WTC11 (cell line): ENCODE measurements around the gene MCAT. TPM values are rescaled to one million over a fixed set of nuclear protein-coding genes. Genes with fewer than 3 reads are reported as not detected.

Experiments
- ATAC-seq: fragments of 200-7000 bp; cut with Tn5 transposase; 2 replicates; pipeline ENCODE4 v1.10.0; 2021; ENCODE audit warnings: mild to moderate bottlenecking, moderate library complexity
- CTCF ChIA-PET: fragments of 300-600 bp; sonication (Branson Sonifier 250); formaldehyde crosslinking; loops from one replicate; lab custom pipeline; 2021; ENCODE audit warnings: antibody characterized with exemption; lab: Charles Lee
- POLR2A ChIA-PET: fragments of 350-600 bp; sonication (Branson Sonifier 250); formaldehyde crosslinking; loops from one replicate; lab custom pipeline; 2021; ENCODE audit warnings: antibody characterized with exemption; lab: Charles Lee
- DNase-seq: peaks from one replicate; pipeline ENCODE4 v3.0.0; 2021; ENCODE audit warnings: low spot score
- H3K27ac Mint-ChIP-seq: 2 replicates; pipeline ENCODE4 v1.8.0; 2021; ENCODE audit warnings: mixed read lengths
- H3K27me3 Mint-ChIP-seq: 2 replicates; pipeline ENCODE4 v1.8.0; 2021; ENCODE audit warnings: low read depth, mild to moderate bottlenecking, moderate library complexity, mixed read lengths
- H3K36me3 Mint-ChIP-seq: 2 replicates; pipeline ENCODE4 v1.8.0; 2021; ENCODE audit warnings: mixed read lengths
- H3K4me1 Mint-ChIP-seq: 2 replicates; pipeline ENCODE4 v1.8.0; 2022; ENCODE audit warnings: mixed read lengths
- H3K4me3 Mint-ChIP-seq: 2 replicates; pipeline ENCODE4 v1.8.0; 2021; ENCODE audit warnings: mild to moderate bottlenecking, moderate library complexity, mixed read lengths
- H3K9me3 Mint-ChIP-seq: 2 replicates; pipeline ENCODE4 v1.8.0; 2021; ENCODE audit warnings: mixed read lengths
- ATF3 ChIP-seq: sonication (generic); formaldehyde crosslinking; conservative IDR thresholded peaks from 2 replicates; pipeline ENCODE4 v1.8.1; 2022; ENCODE audit warnings: mild to moderate bottlenecking, missing genetic modification reagents
- CREM ChIP-seq: sonication (generic); formaldehyde crosslinking; IDR thresholded peaks from 2 replicates; pipeline ENCODE4 v1.8.1; 2022; ENCODE audit warnings: mild to moderate bottlenecking, missing genetic modification reagents, moderate library complexity
- EMX1 ChIP-seq: fragments of 250-450 bp; sonication (Bioruptor Pico); IDR thresholded peaks from 2 replicates; pipeline ENCODE4 v1.8.0; 2021; ENCODE audit warnings: mild to moderate bottlenecking
- ESRRA ChIP-seq: sonication (generic); formaldehyde crosslinking; IDR thresholded peaks from 2 replicates; pipeline ENCODE4 v1.8.1; 2022; ENCODE audit warnings: mild to moderate bottlenecking, missing genetic modification reagents, borderline replicate concordance
- FOXP1 ChIP-seq: sonication (generic); formaldehyde crosslinking; IDR thresholded peaks from 2 replicates; pipeline ENCODE4 v1.8.0; 2022; ENCODE audit warnings: missing genetic modification reagents, mild to moderate bottlenecking, moderate library complexity, borderline replicate concordance
- GABPB1 ChIP-seq: sonication (generic); formaldehyde crosslinking; IDR thresholded peaks from 2 replicates; pipeline ENCODE4 v1.8.1; 2023; ENCODE audit warnings: mild to moderate bottlenecking, missing genetic modification reagents
- GRHL2 ChIP-seq: fragments of 250-450 bp; sonication (Bioruptor Pico); IDR thresholded peaks from 2 replicates; pipeline ENCODE4 v1.8.0; 2022; ENCODE audit warnings: mild to moderate bottlenecking, moderate library complexity; ENCODE audit not compliant: insufficient replicate concordance, severe bottlenecking
- HMGA2 ChIP-seq: fragments of 250-450 bp; sonication (Bioruptor Pico); IDR thresholded peaks from 2 replicates; pipeline ENCODE4 v1.4.0; 2021; ENCODE audit warnings: mild to moderate bottlenecking, moderate library complexity
- NR2C2 ChIP-seq: sonication (generic); formaldehyde crosslinking; IDR thresholded peaks from 2 replicates; pipeline ENCODE4 v1.8.0; 2022; ENCODE audit warnings: mild to moderate bottlenecking, missing genetic modification reagents
- NR3C1 ChIP-seq: sonication (generic); formaldehyde crosslinking; conservative IDR thresholded peaks from 2 replicates; pipeline ENCODE4 v1.8.1; 2023; ENCODE audit warnings: low read depth, mild to moderate bottlenecking, missing genetic modification reagents
- RELA ChIP-seq: sonication (generic); formaldehyde crosslinking; IDR thresholded peaks from 2 replicates; pipeline ENCODE4 v1.8.1; 2022; ENCODE audit warnings: missing genetic modification reagents, mild to moderate bottlenecking, borderline replicate concordance
- RORB ChIP-seq: fragments of 250-450 bp; sonication (Bioruptor Pico); IDR thresholded peaks from 2 replicates; pipeline ENCODE4 v1.9.0; 2021; ENCODE audit warnings: mild to moderate bottlenecking
- SMAD3 ChIP-seq: sonication (generic); formaldehyde crosslinking; IDR thresholded peaks from 2 replicates; pipeline ENCODE4 v1.8.0; 2022; ENCODE audit warnings: missing genetic modification reagents, mild to moderate bottlenecking, borderline replicate concordance
- TCF7 ChIP-seq: sonication (generic); formaldehyde crosslinking; IDR thresholded peaks from 2 replicates; pipeline ENCODE4 v1.8.0; 2022; ENCODE audit warnings: mild to moderate bottlenecking, low read depth, missing genetic modification reagents, moderate library complexity
- TEAD1 ChIP-seq: sonication (generic); formaldehyde crosslinking; IDR thresholded peaks from 2 replicates; pipeline ENCODE4 v1.8.0; 2022; ENCODE audit warnings: mild to moderate bottlenecking, missing genetic modification reagents
- TEAD4 ChIP-seq: sonication (generic); formaldehyde crosslinking; IDR thresholded peaks from 2 replicates; pipeline ENCODE4 v1.8.0; 2022; ENCODE audit warnings: mild to moderate bottlenecking, missing genetic modification reagents
- ZNF121 ChIP-seq: sonication (generic); formaldehyde crosslinking; IDR thresholded peaks from 2 replicates; pipeline ENCODE4 v1.8.0; 2023; ENCODE audit warnings: missing genetic modification reagents
- ZNF138 ChIP-seq: sonication (generic); formaldehyde crosslinking; conservative IDR thresholded peaks from 2 replicates; pipeline ENCODE4 v1.8.1; 2022; ENCODE audit warnings: mild to moderate bottlenecking, moderate library complexity, missing genetic modification reagents
- ZNF425 ChIP-seq: fragments of 250-450 bp; sonication (Bioruptor Pico); conservative IDR thresholded peaks from 2 replicates; pipeline ENCODE4 v1.9.0; 2021; ENCODE audit warnings: mild to moderate bottlenecking
- ZNF671 ChIP-seq: fragments of 250-450 bp; sonication (Bioruptor Pico); IDR thresholded peaks from 2 replicates; pipeline ENCODE4 v1.8.0; 2021; ENCODE audit warnings: mild to moderate bottlenecking
- total RNA-seq: library from RNA; stranded (reverse); gene quantifications from 3 replicates; pipeline ENCODE4 v1.2.3, GENCODE V29; 2021
- TF ChIP-seq, protein P1 (sequence below): sonication (generic); formaldehyde crosslinking; IDR thresholded peaks from 2 replicates; pipeline ENCODE4 v1.8.1; 2023; ENCODE audit warnings: mild to moderate bottlenecking, missing genetic modification reagents, moderate library complexity
- TF ChIP-seq, protein P2 (sequence below): sonication (generic); formaldehyde crosslinking; IDR thresholded peaks from 2 replicates; pipeline ENCODE4 v1.8.1; 2022; ENCODE audit warnings: low read depth, mild to moderate bottlenecking, moderate library complexity, missing genetic modification reagents, borderline replicate concordance
- TF ChIP-seq, protein P3 (sequence below): sonication (generic); formaldehyde crosslinking; IDR thresholded peaks from 2 replicates; pipeline ENCODE4 v1.8.1; 2022; ENCODE audit warnings: mild to moderate bottlenecking, missing genetic modification reagents, moderate library complexity, borderline replicate concordance

The MCAT gene
- total RNA-seq, 1 experiment from 2014 or later = 18.5 TPM

DNA sequence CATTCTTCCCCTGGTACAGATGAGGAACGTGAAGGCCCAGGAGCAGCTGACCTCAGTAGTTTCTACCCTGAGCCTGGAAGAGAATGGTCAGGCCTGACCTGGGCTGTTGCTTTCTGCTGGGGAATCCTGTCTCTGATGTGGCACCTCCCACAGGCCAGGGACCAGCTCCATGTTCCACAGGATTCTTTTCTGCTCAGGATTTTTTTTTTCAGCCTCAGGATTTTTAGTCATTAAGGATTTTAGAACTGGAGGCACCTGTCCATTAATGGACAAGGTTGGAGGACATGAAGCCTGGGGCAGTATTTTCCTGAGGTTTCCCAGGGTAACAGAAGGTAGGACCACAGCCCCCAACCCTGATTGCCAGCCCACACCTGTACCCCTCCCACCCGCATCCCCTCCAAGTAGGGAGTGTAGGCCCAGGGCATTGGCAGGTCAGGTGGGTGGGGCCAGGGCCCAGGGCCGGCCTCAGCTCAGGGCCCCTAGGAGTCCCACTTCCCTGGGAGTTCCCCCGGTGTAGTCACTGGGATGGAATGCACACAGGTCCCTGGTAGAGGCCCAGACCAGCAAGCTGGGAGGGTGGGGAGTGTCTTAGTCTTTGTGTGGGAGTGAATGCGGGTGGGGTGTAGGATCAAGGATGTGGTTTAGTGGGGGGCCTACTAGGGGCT is 16.6 kb downstream of the MCAT start:
- DNase-seq = no peak

GRCh38 chr22:43118953-43119458 is 24.2 kb downstream of the MCAT start:
- Mint-ChIP-seq H3K27me3 (peaks cover 9% of the 10 kb centered on the region), H3K9me3 (no peaks in the 10 kb centered on the region), H3K27ac (no peak overlapping the region), H3K4me3 (no peak overlapping the region), H3K4me1 (peaks cover 6% of the 10 kb centered on the region; the same call in 1 of the 2 replicates), H3K36me3 (no peaks in the 10 kb centered on the region)
- POLR2A ChIA-PET = no interaction called here
- no peak for DNase-seq
- CTCF ChIA-PET = interaction anchor here (0.6 to 1.0 kb wide), 3 partner anchors 13 to 59 kb away, joined by 3 read pairs; no protein-coding TSS in a partner anchor
- TF ChIP-seq CREM = no peak
- no peak for TF ChIP-seq TEAD4 (CRISPR knock-in tag)
- TF ChIP-seq, protein P1, sequence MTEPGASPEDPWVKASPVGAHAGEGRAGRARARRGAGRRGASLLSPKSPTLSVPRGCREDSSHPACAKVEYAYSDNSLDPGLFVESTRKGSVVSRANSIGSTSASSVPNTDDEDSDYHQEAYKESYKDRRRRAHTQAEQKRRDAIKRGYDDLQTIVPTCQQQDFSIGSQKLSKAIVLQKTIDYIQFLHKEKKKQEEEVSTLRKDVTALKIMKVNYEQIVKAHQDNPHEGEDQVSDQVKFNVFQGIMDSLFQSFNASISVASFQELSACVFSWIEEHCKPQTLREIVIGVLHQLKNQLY (CRISPR knock-in tag) = no peak
- no peak for TF ChIP-seq NR3C1
- TF ChIP-seq SMAD3 (CRISPR knock-in tag) = no peak
- TF ChIP-seq HMGA2 (CRISPR knock-in tag) = no peak
- TF ChIP-seq, protein P2, sequence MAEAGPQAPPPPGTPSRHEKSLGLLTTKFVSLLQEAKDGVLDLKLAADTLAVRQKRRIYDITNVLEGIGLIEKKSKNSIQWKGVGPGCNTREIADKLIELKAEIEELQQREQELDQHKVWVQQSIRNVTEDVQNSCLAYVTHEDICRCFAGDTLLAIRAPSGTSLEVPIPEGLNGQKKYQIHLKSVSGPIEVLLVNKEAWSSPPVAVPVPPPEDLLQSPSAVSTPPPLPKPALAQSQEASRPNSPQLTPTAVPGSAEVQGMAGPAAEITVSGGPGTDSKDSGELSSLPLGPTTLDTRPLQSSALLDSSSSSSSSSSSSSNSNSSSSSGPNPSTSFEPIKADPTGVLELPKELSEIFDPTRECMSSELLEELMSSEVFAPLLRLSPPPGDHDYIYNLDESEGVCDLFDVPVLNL = no peak
- no peak for TF ChIP-seq ZNF121 (CRISPR knock-in tag)
- TF ChIP-seq RELA (CRISPR knock-in tag) = no peak
- no peak for TF ChIP-seq TEAD1 (CRISPR knock-in tag)
- no peak for TF ChIP-seq ZNF671
- TF ChIP-seq, protein P3, sequence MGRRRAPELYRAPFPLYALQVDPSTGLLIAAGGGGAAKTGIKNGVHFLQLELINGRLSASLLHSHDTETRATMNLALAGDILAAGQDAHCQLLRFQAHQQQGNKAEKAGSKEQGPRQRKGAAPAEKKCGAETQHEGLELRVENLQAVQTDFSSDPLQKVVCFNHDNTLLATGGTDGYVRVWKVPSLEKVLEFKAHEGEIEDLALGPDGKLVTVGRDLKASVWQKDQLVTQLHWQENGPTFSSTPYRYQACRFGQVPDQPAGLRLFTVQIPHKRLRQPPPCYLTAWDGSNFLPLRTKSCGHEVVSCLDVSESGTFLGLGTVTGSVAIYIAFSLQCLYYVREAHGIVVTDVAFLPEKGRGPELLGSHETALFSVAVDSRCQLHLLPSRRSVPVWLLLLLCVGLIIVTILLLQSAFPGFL (CRISPR knock-in tag) = no peak
- TF ChIP-seq EMX1 = no peak
- TF ChIP-seq NR2C2 (CRISPR knock-in tag) = no peak
- no peak for ATAC-seq

More for the DNA sequence above, 16.6 kb downstream of the MCAT start:
- Mint-ChIP-seq H3K4me3 (no peak overlapping the region), H3K4me1 (peaks cover 9% of the 10 kb centered on the region), H3K27ac (0 out of 2 replicates have a peak overlapping the region, but pooled peaks have one; percentile 19), H3K36me3 (no peaks in the 10 kb centered on the region), H3K27me3 (no peaks in the 10 kb centered on the region), H3K9me3 (no peaks in the 10 kb centered on the region)
- ChIA-PET POLR2A (interaction anchor here (0.6 kb wide), 1 partner anchor 39 kb away, joined by 5 read pairs; no protein-coding TSS in a partner anchor), CTCF (no interaction called here)
- no peak; the same call in 1 of the 2 replicates for ATAC-seq
- TF ChIP-seq ESRRA (CRISPR knock-in tag) = no peak
- TF ChIP-seq TCF7 (CRISPR knock-in tag) = no peak
- no peak for TF ChIP-seq ZNF425 (CRISPR knock-in tag)
- no peak for TF ChIP-seq ATF3
- TF ChIP-seq GRHL2 = no peak
- TF ChIP-seq FOXP1 (CRISPR knock-in tag) = no peak
- TF ChIP-seq ZNF138 (CRISPR knock-in tag) = no peak
- no peak for TF ChIP-seq RORB
- no peak for TF ChIP-seq GABPB1 (CRISPR knock-in tag)
